ENCODE data around the gene AASS. TPM values are rescaled to one million over a fixed set of nuclear protein-coding genes. Genes with fewer than 3 reads are reported as not detected.

Gene AASS
- total RNA-seq, 1 donor from 2014 or later: 35.5 TPM

DNA sequence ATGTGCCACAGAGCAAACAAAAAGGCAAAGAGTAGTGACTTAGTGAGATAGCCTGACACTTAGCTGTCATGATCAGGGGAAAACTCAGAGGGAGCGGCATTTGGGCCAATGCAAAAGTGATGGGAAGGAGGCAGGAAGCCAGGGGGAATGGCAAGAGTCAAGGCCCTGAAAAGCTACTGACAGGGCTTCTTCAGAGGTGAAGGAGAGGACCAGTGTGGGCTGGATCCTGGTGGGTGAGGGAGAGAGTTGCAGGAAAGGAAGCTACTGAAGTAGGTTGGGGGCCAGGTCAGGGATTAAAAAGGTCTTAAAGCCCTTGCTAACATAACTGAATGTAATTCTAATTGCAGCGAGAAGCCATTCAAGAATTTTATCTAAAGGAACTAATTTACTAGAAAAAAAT, 117.0 kb downstream of the AASS start:
- TF ChIP-seq, protein P1, sequence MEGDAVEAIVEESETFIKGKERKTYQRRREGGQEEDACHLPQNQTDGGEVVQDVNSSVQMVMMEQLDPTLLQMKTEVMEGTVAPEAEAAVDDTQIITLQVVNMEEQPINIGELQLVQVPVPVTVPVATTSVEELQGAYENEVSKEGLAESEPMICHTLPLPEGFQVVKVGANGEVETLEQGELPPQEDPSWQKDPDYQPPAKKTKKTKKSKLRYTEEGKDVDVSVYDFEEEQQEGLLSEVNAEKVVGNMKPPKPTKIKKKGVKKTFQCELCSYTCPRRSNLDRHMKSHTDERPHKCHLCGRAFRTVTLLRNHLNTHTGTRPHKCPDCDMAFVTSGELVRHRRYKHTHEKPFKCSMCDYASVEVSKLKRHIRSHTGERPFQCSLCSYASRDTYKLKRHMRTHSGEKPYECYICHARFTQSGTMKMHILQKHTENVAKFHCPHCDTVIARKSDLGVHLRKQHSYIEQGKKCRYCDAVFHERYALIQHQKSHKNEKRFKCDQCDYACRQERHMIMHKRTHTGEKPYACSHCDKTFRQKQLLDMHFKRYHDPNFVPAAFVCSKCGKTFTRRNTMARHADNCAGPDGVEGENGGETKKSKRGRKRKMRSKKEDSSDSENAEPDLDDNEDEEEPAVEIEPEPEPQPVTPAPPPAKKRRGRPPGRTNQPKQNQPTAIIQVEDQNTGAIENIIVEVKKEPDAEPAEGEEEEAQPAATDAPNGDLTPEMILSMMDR (IDR thresholded peaks at IDR 0.05; ENCODE audit: unreplicated experiment): no peak
- Mint-ChIP-seq H3K36me3 (no peaks in the 10 kb centered on the region), H3K27ac (no peak overlapping the region), H3K4me3 (no peak overlapping the region), H3K4me1 (no peaks in the 10 kb centered on the region), H3K27me3 (ENCODE audit: low read depth) (peaks cover 5% of the 10 kb centered on the region), H3K9me3 (no peaks in the 10 kb centered on the region)
- no peak for DNase-seq (ENCODE audit: low spot score in 2 of 2, unreplicated experiment in 2 of 2)

Other genes starting within 250 kb of the AASS start
- not detected in 3 replicates for gene FEZF1, start 160.5 kb upstream of the AASS start, total RNA-seq

Measured in mesothelial cell of epicardium (in vitro differentiated cells).